LoVo (cell line): ENCODE measurements around the gene TOR1B.

Experiments
- DNase-seq: peaks from one replicate; pipeline ENCODE4 v3.0.0-alpha.2; 2016; ENCODE audit warnings: low spot score

TOR1B gene

DNA sequence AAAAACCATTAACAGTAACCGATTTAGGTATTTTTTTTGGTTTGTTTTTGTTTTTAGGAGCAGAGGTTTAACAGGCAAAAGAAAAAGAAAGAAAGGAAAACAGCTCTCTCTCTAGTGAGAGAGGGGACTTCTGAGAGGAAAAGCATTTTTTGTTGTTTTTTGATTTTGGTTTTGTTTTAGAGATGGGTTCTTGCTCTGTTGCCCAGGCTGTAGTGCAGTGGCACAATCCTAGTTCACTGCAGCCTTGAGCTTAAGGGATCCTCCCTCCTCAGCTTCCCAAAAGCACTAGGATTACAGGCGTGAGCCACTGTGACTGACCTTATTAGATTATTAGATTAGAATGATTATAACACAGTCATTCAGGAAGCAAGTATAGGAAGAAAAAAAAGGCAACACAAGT, 42.4 kb downstream of the TOR1B start:
- DNase-seq, result no peak

DNA sequence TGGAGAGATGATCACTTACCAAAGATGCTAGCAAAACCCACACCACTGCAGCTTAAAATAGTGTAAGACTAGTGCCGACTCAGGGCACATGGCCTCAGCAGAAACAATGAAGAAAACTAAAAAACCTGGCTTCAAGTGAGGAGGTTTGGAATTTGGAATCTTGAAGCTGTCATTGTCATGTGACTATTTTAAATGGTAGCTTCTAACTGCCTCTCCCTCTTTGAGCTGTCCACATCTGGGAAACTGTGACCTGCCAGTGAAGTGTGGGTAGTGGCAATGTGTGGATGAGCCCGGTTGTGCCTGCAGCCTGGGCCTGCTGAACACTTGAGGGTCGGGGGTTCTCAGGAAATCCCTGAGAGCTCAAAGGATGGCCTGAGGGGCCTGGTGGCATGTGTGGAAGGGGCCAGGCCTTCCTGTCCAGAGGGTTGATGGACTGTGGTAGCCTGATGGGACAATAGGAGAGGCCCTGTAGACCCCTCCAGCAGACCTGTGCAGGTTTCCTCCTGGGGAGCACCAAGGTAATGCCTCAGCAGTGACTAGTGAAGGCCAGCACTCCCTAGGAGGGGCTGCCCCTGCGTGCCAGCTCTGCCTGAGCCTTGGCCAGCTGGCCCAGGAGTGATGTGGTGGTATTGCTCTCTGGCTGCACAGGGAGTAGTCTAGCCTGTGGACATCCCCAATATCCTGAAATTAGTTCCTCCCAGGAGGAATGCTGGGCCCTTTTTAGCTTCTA, 45.9 kb downstream of the TOR1B start:
- DNase-seq, result no peak

DNA sequence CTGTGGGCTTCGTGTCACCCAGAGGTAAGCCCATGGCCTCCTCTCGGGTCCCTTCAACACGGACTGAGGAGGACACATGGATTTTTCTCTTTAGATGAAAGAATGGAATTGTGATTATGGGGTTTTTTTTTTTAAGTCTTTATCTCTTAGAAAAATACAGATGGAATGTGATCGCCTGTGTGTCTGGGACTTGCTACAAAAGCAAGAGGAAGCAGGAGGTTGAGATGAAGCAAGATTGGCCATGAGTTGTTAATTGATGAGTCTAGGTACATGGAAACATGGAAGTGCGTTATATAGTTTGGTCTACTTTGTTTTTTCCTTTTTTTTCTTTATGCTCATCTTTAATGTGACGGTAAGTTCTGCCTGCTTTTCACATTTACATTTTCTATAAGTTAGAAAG, 46.9 kb downstream of the TOR1B start:
- DNase-seq, result no peak

DNA sequence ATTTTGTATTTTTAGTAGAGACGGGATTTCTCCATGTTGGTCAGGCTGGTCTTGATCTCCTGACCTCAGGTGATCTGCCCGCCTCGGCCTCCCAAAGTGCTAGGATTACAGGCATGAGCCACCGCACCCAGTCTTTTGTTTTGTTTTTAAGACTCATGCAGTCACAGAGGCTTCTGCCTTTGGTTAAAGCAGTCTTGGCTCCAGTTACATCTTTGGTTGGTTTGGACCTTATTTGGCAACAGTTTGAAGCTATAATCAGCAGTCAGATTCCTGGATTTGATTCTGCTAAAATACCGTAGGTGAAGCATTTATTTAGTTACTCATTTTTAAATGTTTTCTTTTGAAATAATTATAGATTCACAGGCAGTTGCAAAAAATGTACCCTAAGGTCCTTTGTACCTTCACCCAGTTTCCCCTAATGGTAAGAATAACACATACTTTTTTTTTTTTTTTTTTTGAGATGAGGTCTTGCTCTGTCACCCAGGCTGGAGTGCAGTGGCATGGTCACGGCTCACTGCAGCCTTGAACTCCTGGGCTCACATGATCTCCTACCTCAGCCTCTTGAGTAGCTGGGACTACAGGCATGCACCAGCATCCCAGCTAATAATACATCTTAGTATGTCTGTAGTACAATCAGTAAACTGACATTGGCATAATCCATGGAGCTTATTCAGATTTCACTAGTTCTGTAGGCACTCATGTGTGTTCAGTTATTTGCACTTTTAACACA, 48.0 kb downstream of the TOR1B start:
- DNase-seq, result no peak

DNA sequence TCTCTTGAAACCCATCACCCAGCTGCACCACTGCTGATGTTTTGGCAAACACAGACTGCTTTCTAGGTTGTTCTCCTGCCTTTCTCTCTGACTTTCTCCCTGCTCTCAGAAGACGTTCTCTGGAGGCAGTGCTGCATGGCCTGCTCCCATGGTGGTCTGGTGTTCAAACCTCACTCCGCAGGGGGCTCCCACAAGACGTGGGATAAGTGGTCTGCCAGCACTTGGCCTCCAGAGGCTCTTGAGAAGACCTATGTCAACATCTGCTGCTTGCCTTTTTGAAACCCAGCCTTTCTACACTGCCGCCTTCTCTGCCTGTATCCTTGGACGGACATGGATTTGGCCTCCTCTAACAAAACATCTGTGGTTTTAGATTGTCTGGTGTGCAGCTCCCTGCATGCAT, 48.8 kb downstream of the TOR1B start:
- no peak for DNase-seq

DNA sequence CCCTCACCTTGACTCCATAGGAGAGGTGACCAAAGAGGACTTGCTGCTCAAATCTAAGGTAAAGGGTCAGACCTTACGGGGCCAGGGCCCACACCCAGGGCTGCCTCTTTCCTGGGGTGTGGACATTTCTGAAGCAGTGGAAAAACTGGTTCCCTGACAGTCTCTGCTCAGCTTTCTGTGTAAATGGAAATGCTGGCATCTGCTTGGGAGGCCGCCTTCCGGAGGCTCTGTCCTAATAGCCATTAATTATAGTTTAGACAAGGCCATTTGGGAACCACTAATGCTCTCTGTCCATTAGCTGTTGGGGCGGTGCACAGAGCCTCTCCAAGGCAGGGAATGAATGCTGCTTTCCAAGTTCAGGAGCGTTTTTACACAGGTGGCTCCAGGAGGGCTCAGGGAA, 49.6 kb downstream of the TOR1B start:
- no peak for DNase-seq

DNA sequence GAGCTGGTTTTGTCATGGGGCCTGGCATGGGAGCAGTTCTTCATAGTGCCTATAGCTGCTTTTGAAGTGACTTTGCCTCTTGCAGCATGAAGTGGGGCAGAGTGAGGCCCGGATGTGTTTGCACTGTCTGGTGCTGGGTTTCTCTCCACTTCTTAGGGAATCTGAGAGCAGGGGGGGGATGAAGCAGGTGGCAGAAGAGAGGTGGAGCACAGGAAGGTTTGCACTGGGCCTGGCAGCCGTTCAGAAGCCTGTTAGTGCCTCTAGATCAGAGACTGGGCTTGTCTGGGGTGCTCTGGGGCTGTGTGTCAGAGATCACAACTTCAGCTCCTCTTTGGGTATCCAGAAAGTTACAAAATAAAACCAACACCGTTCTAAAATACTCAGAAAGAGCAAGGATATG, 50.6 kb downstream of the TOR1B start:
- DNase-seq, result no peak

DNA sequence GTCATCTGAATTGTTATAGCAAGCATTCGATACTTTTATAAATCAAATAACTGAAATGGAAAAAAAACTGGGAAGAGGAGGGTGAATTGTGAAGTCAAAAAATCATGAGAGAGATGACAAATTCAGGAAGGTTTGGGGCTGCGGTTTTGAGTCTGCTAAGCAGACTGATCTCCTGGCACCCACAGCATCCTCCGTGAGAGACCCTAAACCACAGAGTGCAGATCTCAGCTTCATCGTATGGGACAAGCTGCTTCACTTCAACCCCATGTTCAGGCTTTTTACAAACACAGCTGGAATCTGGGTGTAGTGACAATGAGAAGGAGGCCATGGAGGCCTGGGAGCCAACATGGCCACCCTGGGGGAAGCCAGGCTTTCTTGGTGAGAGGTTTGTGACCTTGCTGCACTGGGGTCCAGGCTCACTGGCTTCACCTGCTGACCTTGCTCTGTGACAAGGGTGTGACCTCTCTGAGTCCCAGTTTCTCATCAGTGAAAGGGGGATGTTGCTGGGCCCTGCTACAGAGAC, 51.7 kb downstream of the TOR1B start:
- DNase-seq, result no peak

DNA sequence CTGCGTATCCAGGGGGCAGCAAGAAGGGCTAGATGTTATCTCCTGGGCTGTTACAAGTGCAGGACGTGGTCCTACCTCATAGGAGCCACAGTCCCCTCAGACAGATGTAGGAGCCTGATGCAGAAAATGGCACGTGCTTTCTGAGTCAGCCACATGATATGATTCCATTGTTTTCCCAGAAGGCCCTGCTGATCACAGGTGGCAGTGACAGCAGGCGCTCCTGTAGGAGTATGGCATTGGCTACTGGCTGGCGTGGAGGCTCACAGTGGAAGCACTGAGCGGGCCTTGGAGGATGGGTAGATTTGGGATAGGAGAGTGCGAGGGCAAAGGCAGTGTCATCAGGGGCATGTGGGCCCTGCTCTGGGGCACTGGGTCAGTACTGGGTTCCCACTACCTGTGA, 54.2 kb downstream of the TOR1B start:
- DNase-seq, result no peak

DNA sequence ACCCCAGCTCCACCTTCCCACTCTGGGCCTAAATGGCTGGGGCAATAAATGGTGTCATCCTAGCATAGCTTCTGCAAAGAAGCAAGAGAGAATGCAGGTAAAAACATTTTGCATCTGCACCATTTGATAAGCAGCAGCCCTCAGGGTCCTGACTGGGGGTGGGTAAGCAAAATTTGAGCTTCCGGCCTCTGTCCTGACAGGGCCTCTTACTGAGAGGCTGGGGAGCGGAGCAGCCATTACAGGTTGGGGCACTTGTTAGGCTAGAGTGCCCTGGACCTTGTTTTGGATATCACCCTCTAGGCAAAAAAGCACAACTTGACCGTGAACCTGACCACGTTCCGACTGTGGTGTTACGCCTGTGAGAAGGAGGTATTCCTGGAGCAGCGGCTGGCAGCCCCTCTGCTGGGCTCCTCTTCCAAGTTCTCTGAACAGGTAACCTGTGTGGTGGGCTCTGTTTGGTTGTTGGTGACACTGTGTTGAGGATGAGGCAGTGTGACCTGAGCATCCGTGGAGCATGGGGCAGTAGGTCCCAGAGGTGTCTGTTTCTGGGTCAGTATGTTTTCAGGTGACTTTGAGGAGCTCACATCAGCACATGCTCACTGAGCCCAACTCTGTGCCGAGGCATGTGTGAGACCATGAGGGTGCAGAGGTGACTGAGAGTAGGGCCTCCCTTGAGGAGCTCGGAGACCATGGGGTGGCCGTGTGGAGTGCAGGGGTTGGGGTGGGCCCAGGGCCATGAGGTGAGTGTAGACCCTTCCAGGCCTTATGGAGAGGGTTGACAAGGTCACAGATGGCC, 55.4 kb downstream of the TOR1B start:
- no peak for DNase-seq
